ENCODE data around the gene FFAR2.
"Not testable (repeated sequence)": the region's sequence is repeated elsewhere in the genome, so short reads cannot be mapped to it uniquely, and the experiment has no call there.

FFAR2 gene

DNA sequence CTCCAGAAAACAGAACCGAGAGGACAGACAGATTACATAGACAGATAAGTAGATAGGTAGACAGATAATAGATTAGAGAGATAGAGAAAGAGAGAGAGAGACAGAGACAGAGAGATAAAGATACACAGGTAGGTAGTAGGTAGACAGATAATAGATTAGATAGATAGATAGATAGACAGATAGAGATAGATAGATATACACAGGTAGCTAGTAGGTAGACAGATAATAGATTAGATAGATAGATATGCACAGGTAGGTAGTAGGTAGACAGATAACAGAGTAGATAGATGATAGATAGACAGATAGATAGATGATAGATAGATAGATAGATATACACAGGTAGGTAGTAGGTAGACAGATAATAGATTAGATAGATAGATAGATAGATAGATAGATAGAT lies 10.1 kb downstream of the FFAR2 start:
- DNase-seq: no peak

GRCh38 chr19:35458731-35459391 lies 10.8 kb downstream of the FFAR2 start:
- no peak for DNase-seq

GRCh38 chr19:35459414-35460082 lies 11.5 kb downstream of the FFAR2 start:
- DNase-seq: no peak

DNA sequence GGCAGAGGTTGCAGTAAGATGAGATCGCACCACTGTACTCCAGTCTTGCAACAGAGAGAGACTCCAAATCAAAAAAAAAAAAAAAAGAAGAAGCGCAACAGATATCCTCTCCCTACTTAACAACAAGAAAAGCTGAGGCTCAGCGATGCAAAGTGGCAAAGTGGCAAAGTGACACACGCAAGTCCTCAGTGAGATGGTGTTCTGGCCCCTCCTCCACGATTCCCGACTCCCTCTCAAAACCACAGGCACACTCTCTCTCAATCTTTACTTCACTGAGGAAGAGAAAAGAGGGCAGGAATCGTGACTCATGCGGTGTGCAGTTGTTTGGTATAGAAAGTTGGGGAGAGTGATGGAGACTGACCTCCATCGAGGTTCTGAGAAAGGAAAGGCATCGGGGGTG lies 12.6 kb downstream of the FFAR2 start:
- no peak for DNase-seq

DNA sequence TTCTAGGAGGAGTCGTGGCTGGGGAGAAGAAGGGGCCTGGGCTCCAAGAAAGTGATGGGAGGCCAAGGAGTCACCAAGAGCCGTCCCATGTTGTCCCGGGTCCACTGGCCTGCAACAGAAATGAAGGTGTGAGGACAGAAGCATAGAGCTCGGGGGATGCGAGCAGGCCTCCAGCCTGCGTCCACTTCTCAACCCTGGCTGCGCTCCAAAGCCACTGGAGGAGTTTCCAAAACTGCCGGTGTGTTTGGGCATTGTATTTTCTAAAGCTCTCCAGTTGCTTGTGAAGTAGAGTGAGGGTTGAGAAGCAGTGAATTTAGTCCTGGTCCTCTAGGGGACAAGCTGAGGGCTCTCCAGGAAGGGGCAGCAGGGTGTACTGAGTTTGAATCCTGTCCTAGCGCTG lies 13.0 kb downstream of the FFAR2 start:
- no peak for DNase-seq

DNA sequence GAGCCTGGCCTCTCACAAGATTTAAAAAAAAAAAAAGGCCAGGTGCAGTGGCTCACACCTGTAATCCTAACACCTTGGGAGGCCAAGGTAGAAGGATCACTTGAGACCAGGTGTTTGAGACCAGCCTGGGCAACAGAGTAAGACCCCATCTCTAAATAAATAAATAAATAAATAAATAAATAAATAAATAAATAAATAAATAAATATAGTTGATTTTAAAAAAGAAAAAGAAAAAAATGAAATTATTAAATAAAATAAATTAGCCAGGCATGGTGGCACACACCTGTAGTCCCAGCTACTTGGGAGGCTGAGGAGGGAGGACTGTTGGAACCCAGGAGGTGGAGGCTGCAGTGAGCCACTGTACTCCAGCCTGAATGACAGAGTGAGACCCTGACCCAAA lies 13.7 kb downstream of the FFAR2 start:
- not testable (repeated sequence) for DNase-seq

- DNase-seq: peak; percentile 78
These were observed 14.5 kb downstream of the FFAR2 start for GRCh38 chr19:35462476-35462953.

- not testable (repeated sequence) for DNase-seq
These were observed 14.9 kb downstream of the FFAR2 start for GRCh38 chr19:35462956-35463355.

- no peak for DNase-seq
These were observed 18.2 kb downstream of the FFAR2 start for GRCh38 chr19:35466259-35466658.

GRCh38 chr19:35468637-35469036 lies 20.6 kb downstream of the FFAR2 start:
- no peak for DNase-seq

DNA sequence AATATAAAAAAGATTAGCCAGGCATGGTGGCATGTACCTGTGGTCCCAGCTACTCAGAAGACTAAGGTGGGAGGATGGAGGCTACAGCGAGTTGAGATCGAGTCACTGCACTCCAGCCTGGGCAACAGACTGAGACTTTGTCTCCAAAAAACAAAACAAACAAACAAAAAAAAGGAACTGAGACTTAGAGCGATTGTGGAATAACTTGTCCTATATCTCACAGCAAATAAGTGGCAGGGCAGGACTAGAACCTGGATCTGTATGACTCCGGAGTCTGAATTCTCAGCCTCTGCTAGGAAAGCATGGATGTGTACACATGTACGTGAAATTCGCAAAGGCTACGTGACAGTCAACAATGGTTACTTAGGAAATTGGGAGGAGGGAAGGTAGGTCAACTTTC lies 22.1 kb downstream of the FFAR2 start:
- no peak for DNase-seq

DNA sequence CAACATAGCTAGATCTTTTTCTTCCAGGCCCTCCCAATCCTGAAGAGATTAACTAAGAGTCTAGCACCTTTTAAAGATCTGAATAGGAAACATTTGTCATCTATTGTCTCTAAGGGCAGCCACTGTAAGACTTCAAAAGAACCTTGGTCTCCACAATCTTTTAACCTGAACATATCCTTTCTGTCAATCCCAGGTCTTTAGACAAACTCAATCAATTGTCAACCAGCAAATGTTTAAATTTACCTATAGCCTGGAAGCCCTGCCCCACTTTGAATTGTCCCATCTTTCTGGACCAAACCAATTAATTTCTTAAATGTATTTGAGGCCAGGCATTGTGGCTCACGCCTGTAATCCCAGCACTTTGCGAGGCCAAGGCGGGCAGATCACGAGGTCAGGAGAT lies 23.0 kb downstream of the FFAR2 start:
- not testable (repeated sequence) for DNase-seq

DNA sequence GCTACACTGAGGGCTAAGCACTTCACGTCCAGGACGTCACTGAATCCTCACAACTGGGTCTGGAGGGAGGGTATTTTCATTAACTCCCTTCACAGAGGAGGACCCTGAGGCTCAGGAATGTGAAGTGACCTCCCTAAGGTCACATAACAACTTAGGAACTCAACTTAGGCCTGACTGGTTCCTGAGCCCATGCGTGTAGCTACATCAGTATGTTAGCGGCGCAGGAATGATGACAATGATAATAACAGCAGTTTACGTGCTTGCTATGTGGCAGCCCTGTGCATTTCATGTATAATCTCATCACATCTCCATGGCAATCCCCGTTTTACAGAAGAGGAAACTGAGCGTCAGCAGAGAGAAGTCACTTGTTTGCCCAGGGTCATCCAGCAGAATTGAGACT lies 23.9 kb downstream of the FFAR2 start:
- no peak for DNase-seq

GRCh38 chr19:35474104-35474503 lies 26.0 kb downstream of the FFAR2 start:
- DNase-seq: no peak

- DNase-seq: not testable (repeated sequence)
These were observed 26.5 kb downstream of the FFAR2 start for GRCh38 chr19:35474594-35474993.

GRCh38 chr19:35476149-35476548 lies 28.1 kb downstream of the FFAR2 start:
- no peak for DNase-seq

- DNase-seq: no peak
These were observed 31.0 kb downstream of the FFAR2 start for GRCh38 chr19:35478794-35479677.

- DNase-seq: no peak
These were observed 35.0 kb downstream of the FFAR2 start for GRCh38 chr19:35483089-35483488.

DNA sequence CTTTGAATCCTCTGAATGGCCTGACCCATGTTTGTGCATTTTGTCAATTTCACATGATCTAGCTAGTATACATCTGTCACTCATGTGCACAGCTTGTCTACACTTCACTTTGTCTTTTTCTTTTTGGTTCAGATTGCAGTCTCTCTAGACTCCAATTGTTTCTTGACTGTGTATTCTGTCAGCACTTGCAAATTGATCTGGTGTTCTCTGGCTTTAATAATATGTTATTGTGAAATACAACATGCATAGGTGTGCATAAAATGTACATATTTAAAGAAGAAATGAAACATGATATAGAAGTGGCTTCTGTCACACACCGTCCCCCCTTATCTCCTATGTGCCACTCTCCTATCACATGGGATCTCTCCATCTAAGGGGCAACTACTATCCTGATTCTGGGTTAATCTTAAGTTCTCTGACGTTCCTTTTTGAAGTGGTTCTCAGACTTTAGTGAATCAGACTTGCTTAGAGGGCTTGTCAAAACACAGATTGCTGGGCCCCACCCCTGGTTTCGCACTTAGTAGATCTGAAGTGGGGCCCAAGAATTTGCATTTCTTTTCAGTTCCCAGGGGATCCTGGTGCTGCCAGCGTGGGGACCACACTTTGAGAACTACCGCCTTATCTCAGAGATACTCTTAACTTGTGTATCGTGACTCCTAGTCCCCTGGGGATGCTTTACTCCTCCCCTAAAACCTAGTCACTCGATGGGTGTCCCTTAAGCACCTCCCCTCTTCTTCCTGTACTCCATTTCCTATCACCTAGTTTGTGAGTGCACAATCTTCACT lies 36.4 kb downstream of the FFAR2 start:
- no peak for DNase-seq

GRCh38 chr19:35486268-35486708 lies 38.2 kb downstream of the FFAR2 start:
- no peak for DNase-seq

GRCh38 chr19:35487656-35488182 lies 39.7 kb downstream of the FFAR2 start:
- DNase-seq: no peak

DNA sequence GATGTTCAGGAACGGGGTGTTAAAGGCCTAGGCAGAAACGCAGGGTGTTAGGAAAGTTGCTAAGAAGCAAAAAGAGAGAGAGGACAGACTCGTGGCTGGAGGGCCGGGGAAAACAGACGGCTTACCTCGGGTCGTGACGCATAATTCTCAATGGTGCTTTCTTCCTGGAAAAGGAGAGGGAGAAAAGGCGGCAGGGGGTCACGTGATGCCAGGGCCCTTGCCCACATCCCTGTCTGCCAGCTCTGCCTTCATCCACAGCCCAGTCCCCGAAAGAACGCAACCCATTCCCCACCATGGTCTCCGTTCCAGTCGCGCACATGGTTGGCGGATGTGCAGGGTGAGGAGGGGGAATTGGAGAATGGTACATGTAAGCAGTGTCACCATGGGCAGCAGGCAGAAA lies 40.6 kb downstream of the FFAR2 start:
- DNase-seq: no peak

DNA sequence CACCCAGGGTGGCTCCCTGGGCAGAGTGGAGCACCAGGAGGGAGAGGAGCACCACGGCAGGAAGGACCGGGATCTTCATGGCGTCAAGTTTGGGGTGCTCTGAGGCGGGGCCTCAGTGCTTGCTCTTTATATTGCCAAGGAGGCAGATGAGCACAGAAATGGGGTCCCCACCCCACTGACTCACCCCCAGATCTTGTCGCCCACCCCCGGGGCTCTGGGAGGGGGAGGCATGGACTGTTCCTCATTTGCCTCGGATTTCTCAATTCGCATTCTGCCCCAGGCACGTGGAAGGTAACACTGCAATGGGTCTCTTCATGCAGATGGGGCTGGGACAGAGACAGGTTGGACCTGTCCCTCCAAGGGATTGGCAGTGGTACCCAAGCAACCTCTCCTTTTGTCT lies 42.3 kb downstream of the FFAR2 start, which contains the start of gene KRTDAP:
Gene KRTDAP (minus strand): TSS at position 101 of the 400 bp plus-strand sequence. CDS start 22 bp downstream, at position 79.
- no peak for DNase-seq

All from SIG-M5 (cell line).